ENCODE results near the gene HNRNPU.

HNRNPU gene

GRCh38 chr1:244854166-244854565 is 10.2 kb downstream of the HNRNPU start:
- Histone ChIP-seq H3K27ac (ENCODE audit: low read depth, low read length) (no peak overlapping the region), H3K9me3 (ENCODE audit: control insufficient read depth in 1 of 2, low read length in 2 of 2) (no peaks in the 10 kb centered on the region), H3K4me3 (ENCODE audit: low read depth in 1 of 2, low read length in 2 of 2) (no peak overlapping the region), H3K27me3 (ENCODE audit: control insufficient read depth in 1 of 2, insufficient read depth in 2 of 2, low read length in 2 of 2) (no peaks in the 10 kb centered on the region), H3K4me1 (ENCODE audit: control insufficient read depth in 1 of 2, insufficient read depth in 2 of 2, low read length in 2 of 2) (peaks cover 17 to 28% of the 10 kb centered on the region in 2 donors), H3K36me3 (ENCODE audit: control insufficient read depth in 1 of 2, insufficient read depth in 2 of 2, low read length in 2 of 2) (peaks cover 57 to 89% of the 10 kb centered on the region in 2 donors), H3K9ac (ENCODE audit: low read depth in 1 of 2, low read length in 2 of 2) (no peak overlapping the region)

DNA sequence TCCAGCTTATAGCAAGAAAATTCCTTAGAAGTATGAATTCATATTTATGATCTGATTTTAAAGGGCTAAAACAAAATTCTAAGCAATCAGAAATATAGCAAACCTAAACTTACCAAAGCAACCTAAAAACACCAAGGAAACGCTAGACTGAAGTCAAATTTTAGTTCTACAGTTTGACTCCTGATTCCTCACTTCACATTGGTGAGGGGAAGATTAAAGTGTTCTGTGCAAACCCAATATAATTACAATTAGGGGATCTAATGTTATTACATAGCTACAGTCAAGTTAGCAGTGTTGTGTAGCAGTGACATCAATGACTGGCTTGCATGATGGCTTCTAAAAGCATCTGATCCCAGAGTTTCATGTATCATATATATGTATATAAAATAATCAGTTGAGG is 11.6 kb downstream of the HNRNPU start:
- Histone ChIP-seq H3K4me1 (ENCODE audit: control insufficient read depth in 1 of 2, insufficient read depth in 2 of 2, low read length in 2 of 2) (peaks cover 16 to 29% of the 10 kb centered on the region in 2 donors), H3K9me3 (ENCODE audit: control insufficient read depth in 1 of 2, low read length in 2 of 2) (no peaks in the 10 kb centered on the region), H3K36me3 (ENCODE audit: control insufficient read depth in 1 of 2, insufficient read depth in 2 of 2, low read length in 2 of 2) (peaks cover 51 to 83% of the 10 kb centered on the region in 2 donors), H3K27me3 (ENCODE audit: control insufficient read depth in 1 of 2, insufficient read depth in 2 of 2, low read length in 2 of 2) (no peaks in the 10 kb centered on the region), H3K9ac (ENCODE audit: low read depth in 1 of 2, low read length in 2 of 2) (no peak overlapping the region), H3K27ac (ENCODE audit: low read depth, low read length) (no peak overlapping the region), H3K4me3 (ENCODE audit: low read depth in 1 of 2, low read length in 2 of 2) (no peak overlapping the region)

GRCh38 chr1:244851546-244852231 is 12.7 kb downstream of the HNRNPU start:
- no peak overlapping the region for H3K9ac ChIP-seq (ENCODE audit: low read depth in 1 of 2, low read length in 2 of 2)
- no peaks in the 10 kb centered on the region for H3K27me3 ChIP-seq (ENCODE audit: control insufficient read depth in 1 of 2, insufficient read depth in 2 of 2, low read length in 2 of 2)
- no peak overlapping the region for H3K4me3 ChIP-seq (ENCODE audit: low read depth in 1 of 2, low read length in 2 of 2)
- H3K4me1 ChIP-seq (ENCODE audit: control insufficient read depth in 1 of 2, insufficient read depth in 2 of 2, low read length in 2 of 2) = peaks cover 16 to 29% of the 10 kb centered on the region in 2 donors
- no peak overlapping the region for H3K27ac ChIP-seq (ENCODE audit: low read depth, low read length)
- no peaks in the 10 kb centered on the region for H3K9me3 ChIP-seq (ENCODE audit: control insufficient read depth in 1 of 2, low read length in 2 of 2)
- H3K36me3 ChIP-seq (ENCODE audit: control insufficient read depth in 1 of 2, insufficient read depth in 2 of 2, low read length in 2 of 2) = peaks cover 44 to 76% of the 10 kb centered on the region in 2 donors

GRCh38 chr1:244850896-244851295 is 13.4 kb downstream of the HNRNPU start:
- peaks cover 18 to 31% of the 10 kb centered on the region in 2 donors for H3K4me1 ChIP-seq (ENCODE audit: control insufficient read depth in 1 of 2, insufficient read depth in 2 of 2, low read length in 2 of 2)
- H3K36me3 ChIP-seq (ENCODE audit: control insufficient read depth in 1 of 2, insufficient read depth in 2 of 2, low read length in 2 of 2) = peaks cover 45 to 76% of the 10 kb centered on the region in 2 donors
- H3K27me3 ChIP-seq (ENCODE audit: control insufficient read depth in 1 of 2, insufficient read depth in 2 of 2, low read length in 2 of 2) = no peaks in the 10 kb centered on the region

DNA sequence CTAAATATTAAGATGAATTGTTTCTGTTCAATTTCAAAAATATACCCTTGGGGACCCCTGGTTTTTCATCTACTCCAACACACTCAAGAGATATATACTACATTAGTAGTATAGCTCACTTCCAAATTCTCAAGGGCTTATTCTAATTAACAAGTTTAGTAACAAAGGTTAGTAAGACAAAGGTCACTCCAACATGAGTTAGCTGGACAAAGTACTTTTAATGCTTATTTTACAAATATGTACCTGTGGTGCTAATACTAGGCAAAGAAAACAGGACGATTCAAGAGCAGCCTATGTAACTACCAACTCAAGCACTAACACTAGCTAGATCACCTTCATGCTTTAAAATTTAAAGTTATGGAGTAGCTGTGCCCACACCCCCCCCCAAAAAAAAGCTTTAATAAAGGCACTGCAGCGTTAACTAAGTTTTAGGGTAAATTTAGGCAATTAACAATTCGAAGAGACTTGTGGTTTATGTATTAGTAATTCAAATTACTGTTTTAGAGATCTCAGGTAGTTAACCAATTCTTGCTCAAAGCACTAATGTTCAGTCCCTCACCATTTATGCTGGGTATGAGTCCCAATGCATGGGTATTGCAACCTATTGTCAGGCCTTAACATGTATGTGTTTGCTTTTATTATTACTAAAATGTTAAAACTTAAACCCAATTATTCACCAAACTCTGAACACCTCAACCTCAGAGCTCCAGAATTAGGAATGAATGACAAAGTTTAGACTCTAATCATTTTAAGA is 14.1 kb downstream of the HNRNPU start:
- Histone ChIP-seq H3K4me3 (ENCODE audit: low read depth in 1 of 2, low read length in 2 of 2) (no peak overlapping the region), H3K9me3 (ENCODE audit: control insufficient read depth in 1 of 2, low read length in 2 of 2) (no peaks in the 10 kb centered on the region), H3K27ac (ENCODE audit: low read depth, low read length) (no peak overlapping the region), H3K9ac (ENCODE audit: low read depth in 1 of 2, low read length in 2 of 2) (no peak overlapping the region), H3K4me1 (ENCODE audit: control insufficient read depth in 1 of 2, insufficient read depth in 2 of 2, low read length in 2 of 2) (peaks cover 16 to 30% of the 10 kb centered on the region in 2 donors), H3K36me3 (ENCODE audit: control insufficient read depth in 1 of 2, insufficient read depth in 2 of 2, low read length in 2 of 2) (peaks cover 41 to 75% of the 10 kb centered on the region in 2 donors), H3K27me3 (ENCODE audit: control insufficient read depth in 1 of 2, insufficient read depth in 2 of 2, low read length in 2 of 2) (no peaks in the 10 kb centered on the region)

More at GRCh38 chr1:244850896-244851295, 13.4 kb downstream of the HNRNPU start:
- no peak overlapping the region for H3K27ac ChIP-seq (ENCODE audit: low read depth, low read length)
- H3K9ac ChIP-seq (ENCODE audit: low read depth in 1 of 2, low read length in 2 of 2) = no peak overlapping the region
- H3K4me3 ChIP-seq (ENCODE audit: low read depth in 1 of 2, low read length in 2 of 2) = no peak overlapping the region
- no peaks in the 10 kb centered on the region for H3K9me3 ChIP-seq (ENCODE audit: control insufficient read depth in 1 of 2, low read length in 2 of 2)

- Histone ChIP-seq H3K9ac (ENCODE audit: low read depth in 1 of 2, low read length in 2 of 2) (peak overlapping the region in 1 of 2 donors; percentile 12), H3K4me1 (ENCODE audit: control insufficient read depth in 1 of 2, insufficient read depth in 2 of 2, low read length in 2 of 2) (peaks cover 10 to 27% of the 10 kb centered on the region in 2 donors), H3K4me3 (ENCODE audit: low read depth in 1 of 2, low read length in 2 of 2) (no peak overlapping the region), H3K27ac (ENCODE audit: low read depth, low read length) (no peak overlapping the region), H3K27me3 (ENCODE audit: control insufficient read depth in 1 of 2, insufficient read depth in 2 of 2, low read length in 2 of 2) (no peaks in the 10 kb centered on the region), H3K9me3 (ENCODE audit: control insufficient read depth in 1 of 2, low read length in 2 of 2) (no peaks in the 10 kb centered on the region), H3K36me3 (ENCODE audit: control insufficient read depth in 1 of 2, insufficient read depth in 2 of 2, low read length in 2 of 2) (peaks cover 47 to 75% of the 10 kb centered on the region in 2 donors)
Observed at GRCh38 chr1:244849189-244849866, 15.0 kb downstream of the HNRNPU start.

DNA sequence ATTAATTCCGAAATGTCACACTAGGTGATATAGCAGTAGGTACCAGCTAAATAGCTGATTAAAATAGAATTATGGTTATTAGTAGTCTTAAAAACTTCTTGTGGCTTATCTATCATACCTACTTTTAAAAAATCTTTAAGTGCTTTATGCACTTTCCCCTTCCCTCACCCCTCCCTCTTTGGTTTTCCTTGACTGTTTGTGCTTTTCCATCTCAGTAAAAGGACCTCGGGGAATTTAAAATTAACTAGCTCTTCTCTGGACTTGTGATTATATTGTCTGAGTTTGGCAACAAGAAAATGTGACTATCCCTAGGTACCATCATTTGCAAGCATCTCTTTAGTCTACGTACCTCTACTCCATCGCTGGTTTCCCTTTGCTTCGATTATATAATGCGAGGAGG is 17.7 kb downstream of the HNRNPU start:
- H3K9me3 ChIP-seq (ENCODE audit: control insufficient read depth in 1 of 2, low read length in 2 of 2) = no peaks in the 10 kb centered on the region
- H3K27ac ChIP-seq (ENCODE audit: low read depth, low read length) = no peak overlapping the region
- peaks cover 49 to 76% of the 10 kb centered on the region in 2 donors for H3K36me3 ChIP-seq (ENCODE audit: control insufficient read depth in 1 of 2, insufficient read depth in 2 of 2, low read length in 2 of 2)
- H3K27me3 ChIP-seq (ENCODE audit: control insufficient read depth in 1 of 2, insufficient read depth in 2 of 2, low read length in 2 of 2) = no peaks in the 10 kb centered on the region
- peaks cover 10 to 36% of the 10 kb centered on the region in 2 donors for H3K4me1 ChIP-seq (ENCODE audit: control insufficient read depth in 1 of 2, insufficient read depth in 2 of 2, low read length in 2 of 2)
- H3K4me3 ChIP-seq (ENCODE audit: low read depth in 1 of 2, low read length in 2 of 2) = no peak overlapping the region
- no peak overlapping the region for H3K9ac ChIP-seq (ENCODE audit: low read depth in 1 of 2, low read length in 2 of 2)

DNA sequence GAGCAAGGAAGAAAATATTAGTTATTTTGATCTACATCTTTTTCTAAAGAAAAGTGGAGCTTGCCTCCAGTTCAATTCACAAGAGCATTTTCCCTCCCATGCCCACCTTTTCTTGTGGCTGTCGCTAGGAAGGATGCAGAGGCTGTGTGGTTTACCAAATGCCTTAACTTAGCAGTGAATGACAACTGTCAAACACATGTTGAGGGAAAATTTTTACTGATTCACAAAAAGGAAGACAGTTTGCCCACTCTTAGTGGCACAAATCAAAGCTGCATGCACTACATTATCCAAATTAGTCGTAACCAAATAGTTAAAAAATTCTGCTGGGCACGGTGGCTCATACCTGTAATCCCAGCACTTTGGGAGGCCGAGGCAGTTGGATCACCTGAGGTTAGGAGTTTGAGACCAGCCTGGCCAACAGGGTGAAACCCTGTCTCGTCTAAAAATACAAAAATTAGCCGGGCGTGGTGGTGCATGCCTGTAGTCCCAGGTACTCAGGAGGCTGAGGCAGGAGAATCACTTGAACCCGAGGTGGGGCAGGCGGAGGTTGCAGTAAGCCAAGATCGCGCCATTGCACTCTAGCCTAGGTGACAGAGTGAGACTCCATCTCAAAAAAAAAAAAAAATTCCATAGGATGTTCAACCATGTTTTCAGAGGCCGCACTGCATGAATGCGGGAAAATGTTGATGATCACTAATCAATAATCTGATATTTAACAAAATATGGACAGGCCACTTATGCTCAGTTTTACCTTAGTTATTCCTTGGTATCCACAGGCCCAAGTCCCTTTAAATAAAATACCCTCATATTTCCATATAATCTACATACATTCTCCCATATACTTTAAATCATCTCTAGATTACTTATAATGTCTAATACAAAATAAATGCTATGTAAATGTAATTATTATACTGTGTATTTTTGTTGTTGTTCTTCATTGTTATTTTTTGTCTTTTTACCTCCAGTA is 19.9 kb downstream of the HNRNPU start:
- no peaks in the 10 kb centered on the region for H3K9me3 ChIP-seq (ENCODE audit: control insufficient read depth in 1 of 2, low read length in 2 of 2)
- no peaks in the 10 kb centered on the region for H3K27me3 ChIP-seq (ENCODE audit: control insufficient read depth in 1 of 2, insufficient read depth in 2 of 2, low read length in 2 of 2)
- H3K9ac ChIP-seq (ENCODE audit: low read depth in 1 of 2, low read length in 2 of 2) = no peak overlapping the region
- H3K4me1 ChIP-seq (ENCODE audit: control insufficient read depth in 1 of 2, insufficient read depth in 2 of 2, low read length in 2 of 2) = peaks cover 8 to 39% of the 10 kb centered on the region in 2 donors
- H3K4me3 ChIP-seq (ENCODE audit: low read depth in 1 of 2, low read length in 2 of 2) = no peak overlapping the region
- peaks cover 44 to 70% of the 10 kb centered on the region in 2 donors for H3K36me3 ChIP-seq (ENCODE audit: control insufficient read depth in 1 of 2, insufficient read depth in 2 of 2, low read length in 2 of 2)
- H3K27ac ChIP-seq (ENCODE audit: low read depth, low read length) = no peak overlapping the region

DNA sequence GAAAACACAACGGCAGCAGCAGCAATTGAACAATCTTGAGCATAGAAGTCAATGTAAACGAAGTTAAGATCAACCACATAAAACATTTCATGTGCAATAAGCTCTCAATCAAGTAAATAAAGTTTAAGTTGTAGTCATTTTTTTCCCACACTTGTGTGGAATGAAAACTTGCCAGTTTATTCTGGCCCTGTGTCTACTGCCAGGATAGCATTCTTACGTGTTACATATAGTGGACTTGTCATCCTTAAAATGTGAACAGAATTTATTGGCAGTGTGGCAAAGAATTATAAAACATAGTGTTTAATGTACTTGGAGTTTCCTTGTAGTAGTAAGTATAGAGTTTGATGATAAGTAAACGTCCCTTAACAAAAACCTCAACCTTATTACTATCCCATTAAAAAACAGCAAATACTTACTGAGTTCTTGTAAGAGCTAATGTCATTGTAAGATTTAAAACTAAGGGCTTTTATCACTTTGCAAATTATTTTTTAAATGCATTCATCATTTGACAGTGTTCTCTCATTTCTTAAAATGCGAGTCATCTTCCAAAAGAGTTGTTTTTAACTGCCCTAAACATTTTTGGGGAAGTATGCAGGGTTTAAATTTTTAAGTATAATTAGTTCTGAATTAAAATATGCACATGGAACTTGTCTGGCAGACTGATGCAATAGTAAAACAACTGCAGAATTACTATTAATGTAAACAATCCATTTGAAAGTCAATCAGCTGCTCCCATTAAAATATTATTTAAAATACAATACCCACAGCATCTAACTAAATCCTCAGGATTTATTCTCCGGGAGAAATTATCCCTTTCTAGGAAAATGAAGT is 21.0 kb downstream of the HNRNPU start:
- H3K27ac ChIP-seq (ENCODE audit: low read depth, low read length) = no peak overlapping the region
- no peak overlapping the region for H3K4me3 ChIP-seq (ENCODE audit: low read depth in 1 of 2, low read length in 2 of 2)
- no peak overlapping the region for H3K9ac ChIP-seq (ENCODE audit: low read depth in 1 of 2, low read length in 2 of 2)
- H3K9me3 ChIP-seq (ENCODE audit: control insufficient read depth in 1 of 2, low read length in 2 of 2) = no peaks in the 10 kb centered on the region
- peaks cover 8 to 34% of the 10 kb centered on the region in 2 donors for H3K4me1 ChIP-seq (ENCODE audit: control insufficient read depth in 1 of 2, insufficient read depth in 2 of 2, low read length in 2 of 2)
- peaks cover 42 to 63% of the 10 kb centered on the region in 2 donors for H3K36me3 ChIP-seq (ENCODE audit: control insufficient read depth in 1 of 2, insufficient read depth in 2 of 2, low read length in 2 of 2)
- H3K27me3 ChIP-seq (ENCODE audit: control insufficient read depth in 1 of 2, insufficient read depth in 2 of 2, low read length in 2 of 2) = no peaks in the 10 kb centered on the region

Data from duodenal mucosa (tissue), 2 donors.